Measurements from ENCODE around the gene CDHR5.
"Not testable (repeated sequence)": the region's sequence is repeated elsewhere in the genome, so short reads cannot be mapped to it uniquely, and the experiment has no call there.

CDHR5 gene

GRCh38 chr11:624705-625635, at the start of gene CDHR5:
TSS of gene CDHR5 (minus strand) at chr11:624955. CDS start at chr11:624902, 53 bp downstream.
- in situ Hi-C loops (cut with MboI; ENCODE audit: low pct_unique_long_range_greater_than_20kb, low sequenced_read_pairs) = no loop called here

GRCh38 chr11:674406-674805, 49.7 kb upstream of the CDHR5 start:
- in situ Hi-C loops (cut with MboI; ENCODE audit: low pct_unique_long_range_greater_than_20kb, low sequenced_read_pairs) = no loop called here
- DNase-seq = no peak

More at GRCh38 chr11:624705-625635, at the start of gene CDHR5:
- DNase-seq = no peak

- no peak for DNase-seq
- in situ Hi-C loops (cut with MboI; ENCODE audit: low pct_unique_long_range_greater_than_20kb, low sequenced_read_pairs) = no loop called here
These were observed 49.1 kb upstream of the CDHR5 start for GRCh38 chr11:673866-674265.

GRCh38 chr11:665704-666281, 41.0 kb upstream of the CDHR5 start:
- in situ Hi-C loops (cut with MboI; ENCODE audit: low pct_unique_long_range_greater_than_20kb, low sequenced_read_pairs) = no loop called here
- DNase-seq = no peak

GRCh38 chr11:665062-665703, 40.4 kb upstream of the CDHR5 start:
- no peak for DNase-seq
- in situ Hi-C loops (cut with MboI; ENCODE audit: low pct_unique_long_range_greater_than_20kb, low sequenced_read_pairs) = no loop called here

GRCh38 chr11:662689-663274, 38.0 kb upstream of the CDHR5 start:
- peak; percentile 55 for DNase-seq
- in situ Hi-C loops (cut with MboI; ENCODE audit: low pct_unique_long_range_greater_than_20kb, low sequenced_read_pairs) = no loop called here

- DNase-seq = no peak
- in situ Hi-C loops (cut with MboI; ENCODE audit: low pct_unique_long_range_greater_than_20kb, low sequenced_read_pairs) = no loop called here
These were observed 36.1 kb upstream of the CDHR5 start for GRCh38 chr11:660681-661444.

GRCh38 chr11:660281-660680, 35.5 kb upstream of the CDHR5 start:
- in situ Hi-C loops (cut with MboI; ENCODE audit: low pct_unique_long_range_greater_than_20kb, low sequenced_read_pairs) = no loop called here

GRCh38 chr11:659532-660085, 34.9 kb upstream of the CDHR5 start:
- in situ Hi-C loops (cut with MboI; ENCODE audit: low pct_unique_long_range_greater_than_20kb, low sequenced_read_pairs) = no loop called here
- no peak for DNase-seq

More at GRCh38 chr11:660281-660680, 35.5 kb upstream of the CDHR5 start:
- DNase-seq = no peak

GRCh38 chr11:657691-658126, 33.0 kb upstream of the CDHR5 start:
- no peak for DNase-seq
- in situ Hi-C loops (cut with MboI; ENCODE audit: low pct_unique_long_range_greater_than_20kb, low sequenced_read_pairs) = no loop called here

- DNase-seq = no peak
- in situ Hi-C loops (cut with MboI; ENCODE audit: low pct_unique_long_range_greater_than_20kb, low sequenced_read_pairs) = no loop called here
These were observed 32.1 kb upstream of the CDHR5 start for GRCh38 chr11:656866-657265.

- DNase-seq = no peak
- in situ Hi-C loops (cut with MboI; ENCODE audit: low pct_unique_long_range_greater_than_20kb, low sequenced_read_pairs) = no loop called here
These were observed 31.7 kb upstream of the CDHR5 start for GRCh38 chr11:656426-656825.

GRCh38 chr11:655036-655726, 30.4 kb upstream of the CDHR5 start:
- in situ Hi-C loops (cut with MboI; ENCODE audit: low pct_unique_long_range_greater_than_20kb, low sequenced_read_pairs) = no loop called here

GRCh38 chr11:654444-654843, 29.7 kb upstream of the CDHR5 start:
- DNase-seq; in situ Hi-C loops (cut with MboI; ENCODE audit: low pct_unique_long_range_greater_than_20kb, low sequenced_read_pairs): not testable (repeated sequence)

More at GRCh38 chr11:655036-655726, 30.4 kb upstream of the CDHR5 start:
- no peak for DNase-seq

GRCh38 chr11:653837-654236, 29.1 kb upstream of the CDHR5 start:
- in situ Hi-C loops (cut with MboI; ENCODE audit: low pct_unique_long_range_greater_than_20kb, low sequenced_read_pairs) = no loop called here
- DNase-seq = no peak

- in situ Hi-C loops (cut with MboI; ENCODE audit: low pct_unique_long_range_greater_than_20kb, low sequenced_read_pairs); DNase-seq: not testable (repeated sequence)
These were observed 28.4 kb upstream of the CDHR5 start for GRCh38 chr11:653136-653535.

- in situ Hi-C loops (cut with MboI; ENCODE audit: low pct_unique_long_range_greater_than_20kb, low sequenced_read_pairs) = no loop called here
- DNase-seq = no peak
These were observed 25.7 kb upstream of the CDHR5 start for GRCh38 chr11:650482-650881.

- in situ Hi-C loops (cut with MboI; ENCODE audit: low pct_unique_long_range_greater_than_20kb, low sequenced_read_pairs); DNase-seq: not testable (repeated sequence)
These were observed 23.0 kb upstream of the CDHR5 start for GRCh38 chr11:647672-648158.

Data from KBM-7 (cell line).